Measurements from ENCODE around the gene HDGF. TPM values are rescaled to one million over a fixed set of nuclear protein-coding genes. Genes with fewer than 3 reads are reported as not detected.

HDGF gene
- total and polyA plus RNA-seq, 2 of the 8 experiments (the other 6 are each of a cell fraction or from before 2014, with no cell fraction given) = 145 to 391 TPM

GRCh38 chr1:156756355-156756754, 4.9 kb upstream of the HDGF start:
- CTCF ChIA-PET (ENCODE audit: partially characterized antibody) = interaction anchor here (0.6 to 4.2 kb wide), 9 partner anchors 16 to 826 kb away, joined by 3 to 29 read pairs (median 3); no protein-coding TSS in a partner anchor
- Histone ChIP-seq H2AK5ac (ENCODE audit: low read depth, low read length) (no peak overlapping the region), H2BK20ac (ENCODE audit: low read length) (no peak overlapping the region)

More at GRCh38 chr1:156756355-156756754, 4.9 kb upstream of the HDGF start:
- no peak overlapping the region for H3K27ac ChIP-seq (ENCODE audit: low read depth, low read length)
- no peak overlapping the region for H3K14ac ChIP-seq (ENCODE audit: insufficient read length)
- no peaks in the 10 kb centered on the region for H3K27me3 ChIP-seq (replicated peaks in 1 of 4; ENCODE audit: control insufficient read depth in 3 of 4, extremely low read depth in 1 of 4, insufficient read depth in 3 of 4, low read length in 3 of 4)
- no peak overlapping the region for H3K4me3 ChIP-seq (ENCODE audit: extremely low read depth in 1 of 4, insufficient read depth in 2 of 4, low read depth in 3 of 4, low read length in 4 of 4)
- no peak overlapping the region for H2BK15ac ChIP-seq (ENCODE audit: low read length)
- FAIRE-seq (no peak), DNase-seq (ENCODE audit: low read depth in 1 of 2, low spot score in 2 of 2) (no peak)
- peaks cover 3 to 12% (median 4%) of the 10 kb centered on the region in 4 experiments; a peak in 6 of 7 replicates for H3K4me1 ChIP-seq (replicated peaks in 1 of 4; ENCODE audit: control insufficient read depth in 3 of 4, insufficient read depth in 4 of 4, low read length in 3 of 4)
- H4K20me1 ChIP-seq (replicated peaks in 1 of 2; ENCODE audit: control insufficient read depth in 1 of 2, insufficient read depth in 2 of 2, low read length in 2 of 2) = peaks cover 0 to 2% of the 10 kb centered on the region in 2 experiments
- H4K5ac ChIP-seq (ENCODE audit: insufficient read length, low read depth, low read length) = no peak overlapping the region
- no peaks in the 10 kb centered on the region for H3K9me3 ChIP-seq (ENCODE audit: insufficient read depth in 2 of 2, low read depth in 1 of 2, low read length in 1 of 2)
- no peak overlapping the region for H3K4me2 ChIP-seq (ENCODE audit: insufficient read depth in 1 of 2, low read depth in 2 of 2, low read length in 2 of 2)
- H3K23ac ChIP-seq (ENCODE audit: insufficient read length) = no peak overlapping the region
- H3K18ac ChIP-seq (ENCODE audit: extremely low read depth, low read length) = no peak overlapping the region
- POLR2A ChIA-PET (ENCODE audit: partially characterized antibody) = interaction anchor here (0.6 to 8.8 kb wide), 7 partner anchors 10 to 80 kb away, joined by 3 to 121 read pairs (median 3); partner anchors contain the start of genes ISG20L2, METTL25B, MRPL24 and PRCC
- no peak overlapping the region for H3K4ac ChIP-seq (replicated peaks; ENCODE audit: insufficient read length, low read depth, low read length)
- no peak overlapping the region for H4K8ac ChIP-seq (ENCODE audit: extremely low read depth, insufficient read depth, low read length)
- H3K56ac ChIP-seq (replicated peaks; ENCODE audit: insufficient read length, low read depth, low read length) = no peak overlapping the region
- no peak overlapping the region for H2AFZ ChIP-seq (ENCODE audit: low read length)
- H3K23me2 ChIP-seq (ENCODE audit: low read depth, low read length) = peaks cover 4% of the 10 kb centered on the region; the same call in 1 of the 2 replicates
- no peak overlapping the region for H2BK12ac ChIP-seq (ENCODE audit: low read depth, low read length)
- no peaks in the 10 kb centered on the region for H3K36me3 ChIP-seq (ENCODE audit: control insufficient read depth in 2 of 4, insufficient read depth in 4 of 4, low read length in 3 of 4)
- H3K79me1 ChIP-seq (ENCODE audit: low read depth, low read length) = peaks cover 5% of the 10 kb centered on the region; the same call in 1 of the 2 replicates
- no peak overlapping the region for H4K91ac ChIP-seq (replicated peaks; ENCODE audit: insufficient read length, low read length)
- peaks cover 0 to 14% of the 10 kb centered on the region in 2 experiments; a peak in 2 of 4 replicates for H3K79me2 ChIP-seq (ENCODE audit: control insufficient read depth in 1 of 2, insufficient read depth in 2 of 2, low read length in 2 of 2)
- 90% methylated on average over 1 of the region's 1 CpG; no CpG with 5 or more reads in 1 of the 2 experiments for WGBS, 2 experiments (ENCODE audit: extremely low coverage in 1 of 2, insufficient coverage in 1 of 2, insufficient read length in 1 of 2, insufficient replicate concordance in 2 of 2, low coverage in 1 of 2, low lambda C conversion rate in 2 of 2, missing lambda C conversion rate in 1 of 2)
- TF ChIP-seq GABPA (IDR thresholded peaks at IDR 0.05; ENCODE audit: borderline replicate concordance, insufficient read depth, low read length) (no peak), TAF1 (IDR thresholded peaks at IDR 0.05; ENCODE audit: low read depth, low read length) (no peak), SAP30 (IDR thresholded peaks at IDR 0.05; ENCODE audit: insufficient read depth, insufficient replicate concordance, low read length) (no peak), KDM4A (IDR thresholded peaks at IDR 0.05; ENCODE audit: low read depth, low read length, severe bottlenecking) (no peak), NANOG (IDR thresholded peaks at IDR 0.05; ENCODE audit: insufficient read depth, low read depth, low read length, poor library complexity, severe bottlenecking) (no peak), CHD2 (IDR thresholded peaks at IDR 0.05; ENCODE audit: low read length) (no peak), BACH1 (IDR thresholded peaks at IDR 0.05; ENCODE audit: low read length) (no peak), RXRA (IDR thresholded peaks at IDR 0.05; ENCODE audit: insufficient read depth, low read depth, low read length) (no peak), CHD1 (IDR thresholded peaks at IDR 0.05; ENCODE audit: low read depth, low read length) (no peak), EGR1 (IDR thresholded peaks at IDR 0.05; ENCODE audit: borderline replicate concordance, low read depth, low read length) (no peak)
- no peak overlapping the region for H2BK120ac ChIP-seq (replicated peaks; ENCODE audit: low read depth, low read length)
- no peak overlapping the region for H2BK5ac ChIP-seq (ENCODE audit: low read depth, low read length)
- no peak overlapping the region for H3K9ac ChIP-seq (replicated peaks in 1 of 4; ENCODE audit: extremely low read depth in 1 of 4, low read depth in 3 of 4, low read length in 3 of 4)

Data from H1 (cell line).